HepG2 (cell line): ENCODE measurements around the gene ACSS3. TPM values are rescaled to one million over a fixed set of nuclear protein-coding genes. Genes with fewer than 3 reads are reported as not detected.
A peak's percentile ranks its signal among the peaks of the same experiment; 100 is the strongest.

Source experiments
- HDAC2 ChIP-seq: sonication (generic); formaldehyde crosslinking; IDR thresholded peaks from 2 replicates; pipeline ENCODE4 v1.4.0; 2020; ENCODE audit warnings: missing genetic modification reagents
- HMG20A ChIP-seq: IDR thresholded peaks from 2 replicates; pipeline ENCODE4 v1.6.1; 2016; ENCODE audit warnings: borderline replicate concordance
- KLF9 ChIP-seq: IDR thresholded peaks from 2 replicates; pipeline ENCODE4 v1.6.1; 2016; ENCODE audit warnings: low read depth
- KMT2A ChIP-seq: sonication (generic); formaldehyde crosslinking; IDR thresholded peaks from 2 replicates; pipeline ENCODE4 v1.4.0; 2020; ENCODE audit warnings: missing genetic modification reagents
- MAZ ChIP-seq, 2 experiments: sonication (generic) in 1 of 2; formaldehyde crosslinking in 1 of 2; IDR thresholded peaks; 2 replicates each; pipeline versions ENCODE4 v1.5.0 to v1.6.1; 2012 to 2020; ENCODE audit warnings: low read depth in 2 of 2, mild to moderate bottlenecking in 2 of 2, borderline replicate concordance in 1 of 2, improper control_type of control experiment in 1 of 2, low read length in 1 of 2, missing genetic modification reagents in 1 of 2, moderate library complexity in 1 of 2
- NFRKB ChIP-seq: fragments of 450-650 bp; IDR thresholded peaks from 2 replicates; pipeline ENCODE4 v1.6.1; 2017
- NKX3-1 ChIP-seq: sonication (generic); formaldehyde crosslinking; IDR thresholded peaks from 2 replicates; pipeline ENCODE4 v1.5.0; 2020; ENCODE audit warnings: missing genetic modification reagents
- POLR2AphosphoS5 ChIP-seq: IDR thresholded peaks from 2 replicates; pipeline ENCODE4 v1.6.1; 2012; ENCODE audit warnings: low read depth, low read length
- SOX13 ChIP-seq, 3 experiments: fragments of 450-650 bp in 1 of 3; sonication (generic) in 1 of 3; formaldehyde crosslinking in 1 of 3; IDR thresholded peaks in 2 of 3; conservative IDR thresholded peaks in 1 of 3; 2 replicates each; pipeline versions ENCODE4 v1.5.0 to v1.6.1; 2016 to 2020; ENCODE audit warnings: antibody characterized with exemption in 1 of 3, mild to moderate bottlenecking in 1 of 3, missing compliant biosample characterization in 1 of 3, missing genetic modification reagents in 1 of 3, moderate library complexity in 1 of 3
- SRSF1 ChIP-seq: fragments of 200-400 bp; formaldehyde crosslinking; optimal IDR thresholded peaks from 2 replicates; pipeline ENCODE3; 2017; ENCODE audit warnings: mild to moderate bottlenecking, low read depth, low read length, moderate library complexity
- ZNF326 ChIP-seq: sonication (generic); formaldehyde crosslinking; IDR thresholded peaks from 2 replicates; pipeline ENCODE4 v1.4.0; 2020; ENCODE audit warnings: missing genetic modification reagents, borderline replicate concordance
- ZNF547 ChIP-seq: sonication (generic); formaldehyde crosslinking; IDR thresholded peaks from 2 replicates; pipeline ENCODE4 v1.5.1; 2020; ENCODE audit warnings: mild to moderate bottlenecking, missing genetic modification reagents
- polyA plus RNA-seq, 8 experiments: library from polyadenylated mRNA; depleted of rRNA in 3 of 8; stranded (reverse) in 7 of 8; unstranded in 1 of 8; fragments of >200 nt; fragmentation: Illumina TruSeq in 4 of 8; extraction: Trizol in 4 of 8; gene quantifications; 2 replicates each; pipeline versions ENCODE4 v1.2.1 to v1.2.3, GENCODE V29; 2011 to 2016; ENCODE audit warnings: low read depth in 4 of 8, missing spikeins in 1 of 8, mixed read lengths in 1 of 8; ENCODE audit not compliant: insufficient read depth in 1 of 8
- total RNA-seq, 5 experiments: library from RNA; depleted of rRNA; stranded (reverse); fragments of >200 nt; fragmentation: Illumina TruSeq; extraction: Trizol; gene quantifications; 2 replicates each; pipeline ENCODE4 v1.2.3, GENCODE V29; 2016; ENCODE audit warnings: low read depth in 1 of 5
- TF ChIP-seq, protein P1 (sequence below): sonication (generic); formaldehyde crosslinking; IDR thresholded peaks from 2 replicates; pipeline ENCODE4 v1.4.0; 2020; ENCODE audit warnings: missing genetic modification reagents, borderline replicate concordance
- TF ChIP-seq, protein P2 (sequence below): sonication (generic); formaldehyde crosslinking; IDR thresholded peaks from 2 replicates; pipeline ENCODE4 v1.4.0; 2020; ENCODE audit warnings: mild to moderate bottlenecking, missing genetic modification reagents
- TF ChIP-seq, protein P3 (sequence below): sonication (generic); formaldehyde crosslinking; IDR thresholded peaks from 2 replicates; pipeline ENCODE4 v1.4.0; 2020; ENCODE audit warnings: mild to moderate bottlenecking, missing genetic modification reagents
- TF ChIP-seq, protein P4 (sequence below): sonication (generic); formaldehyde crosslinking; IDR thresholded peaks from 2 replicates; pipeline ENCODE4 v1.8.0; 2022; ENCODE audit warnings: mild to moderate bottlenecking, missing genetic modification reagents, borderline replicate concordance

The ACSS3 gene
- total and polyA plus RNA-seq, 2 of the 13 experiments (the other 11 are each of a cell fraction or from before 2014, with no cell fraction given), result 79.5 to 86.3 TPM

DNA sequence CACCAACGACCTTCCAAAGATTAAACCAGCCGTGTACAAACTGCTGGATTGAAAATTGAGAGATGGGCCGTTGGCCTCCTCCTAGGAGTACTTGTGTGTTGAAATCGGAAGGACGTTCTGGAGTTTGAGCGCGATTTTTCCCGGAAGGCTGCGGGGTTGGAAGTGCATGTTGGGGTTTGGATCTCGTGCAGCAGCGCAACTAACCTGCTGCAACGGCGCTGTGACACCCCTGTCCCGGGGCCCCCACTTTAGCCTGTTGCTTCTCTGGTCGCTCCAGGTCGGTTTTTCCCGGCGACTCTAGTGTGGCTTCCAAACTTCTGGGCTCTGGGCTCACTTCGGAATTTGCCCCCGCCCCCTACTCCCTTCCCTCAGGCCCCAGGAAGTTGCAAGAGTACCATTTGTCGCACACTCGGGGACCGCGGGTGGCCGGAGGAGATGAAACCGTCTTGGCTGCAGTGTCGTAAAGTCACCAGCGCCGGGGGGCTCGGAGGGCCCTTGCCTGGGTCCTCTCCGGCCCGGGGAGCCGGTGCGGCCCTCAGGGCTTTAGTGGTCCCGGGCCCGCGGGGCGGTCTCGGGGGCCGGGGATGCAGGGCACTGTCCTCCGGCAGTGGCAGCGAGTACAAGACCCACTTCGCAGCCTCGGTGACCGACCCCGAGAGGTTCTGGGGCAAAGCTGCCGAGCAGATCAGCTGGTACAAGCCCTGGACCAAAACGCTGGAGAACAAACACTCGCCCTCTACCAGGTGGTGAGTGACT, at the start of gene ACSS3 (continued):
- TF ChIP-seq, protein P1, sequence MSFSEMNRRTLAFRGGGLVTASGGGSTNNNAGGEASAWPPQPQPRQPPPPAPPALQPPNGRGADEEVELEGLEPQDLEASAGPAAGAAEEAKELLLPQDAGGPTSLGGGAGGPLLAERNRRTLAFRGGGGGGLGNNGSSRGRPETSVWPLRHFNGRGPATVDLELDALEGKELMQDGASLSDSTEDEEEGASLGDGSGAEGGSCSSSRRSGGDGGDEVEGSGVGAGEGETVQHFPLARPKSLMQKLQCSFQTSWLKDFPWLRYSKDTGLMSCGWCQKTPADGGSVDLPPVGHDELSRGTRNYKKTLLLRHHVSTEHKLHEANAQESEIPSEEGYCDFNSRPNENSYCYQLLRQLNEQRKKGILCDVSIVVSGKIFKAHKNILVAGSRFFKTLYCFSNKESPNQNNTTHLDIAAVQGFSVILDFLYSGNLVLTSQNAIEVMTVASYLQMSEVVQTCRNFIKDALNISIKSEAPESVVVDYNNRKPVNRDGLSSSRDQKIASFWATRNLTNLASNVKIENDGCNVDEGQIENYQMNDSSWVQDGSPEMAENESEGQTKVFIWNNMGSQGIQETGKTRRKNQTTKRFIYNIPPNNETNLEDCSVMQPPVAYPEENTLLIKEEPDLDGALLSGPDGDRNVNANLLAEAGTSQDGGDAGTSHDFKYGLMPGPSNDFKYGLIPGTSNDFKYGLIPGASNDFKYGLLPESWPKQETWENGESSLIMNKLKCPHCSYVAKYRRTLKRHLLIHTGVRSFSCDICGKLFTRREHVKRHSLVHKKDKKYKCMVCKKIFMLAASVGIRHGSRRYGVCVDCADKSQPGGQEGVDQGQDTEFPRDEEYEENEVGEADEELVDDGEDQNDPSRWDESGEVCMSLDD, result 0 out of 2 replicates have a peak, but pooled peaks have one; percentile 5
- TF ChIP-seq, protein P2, sequence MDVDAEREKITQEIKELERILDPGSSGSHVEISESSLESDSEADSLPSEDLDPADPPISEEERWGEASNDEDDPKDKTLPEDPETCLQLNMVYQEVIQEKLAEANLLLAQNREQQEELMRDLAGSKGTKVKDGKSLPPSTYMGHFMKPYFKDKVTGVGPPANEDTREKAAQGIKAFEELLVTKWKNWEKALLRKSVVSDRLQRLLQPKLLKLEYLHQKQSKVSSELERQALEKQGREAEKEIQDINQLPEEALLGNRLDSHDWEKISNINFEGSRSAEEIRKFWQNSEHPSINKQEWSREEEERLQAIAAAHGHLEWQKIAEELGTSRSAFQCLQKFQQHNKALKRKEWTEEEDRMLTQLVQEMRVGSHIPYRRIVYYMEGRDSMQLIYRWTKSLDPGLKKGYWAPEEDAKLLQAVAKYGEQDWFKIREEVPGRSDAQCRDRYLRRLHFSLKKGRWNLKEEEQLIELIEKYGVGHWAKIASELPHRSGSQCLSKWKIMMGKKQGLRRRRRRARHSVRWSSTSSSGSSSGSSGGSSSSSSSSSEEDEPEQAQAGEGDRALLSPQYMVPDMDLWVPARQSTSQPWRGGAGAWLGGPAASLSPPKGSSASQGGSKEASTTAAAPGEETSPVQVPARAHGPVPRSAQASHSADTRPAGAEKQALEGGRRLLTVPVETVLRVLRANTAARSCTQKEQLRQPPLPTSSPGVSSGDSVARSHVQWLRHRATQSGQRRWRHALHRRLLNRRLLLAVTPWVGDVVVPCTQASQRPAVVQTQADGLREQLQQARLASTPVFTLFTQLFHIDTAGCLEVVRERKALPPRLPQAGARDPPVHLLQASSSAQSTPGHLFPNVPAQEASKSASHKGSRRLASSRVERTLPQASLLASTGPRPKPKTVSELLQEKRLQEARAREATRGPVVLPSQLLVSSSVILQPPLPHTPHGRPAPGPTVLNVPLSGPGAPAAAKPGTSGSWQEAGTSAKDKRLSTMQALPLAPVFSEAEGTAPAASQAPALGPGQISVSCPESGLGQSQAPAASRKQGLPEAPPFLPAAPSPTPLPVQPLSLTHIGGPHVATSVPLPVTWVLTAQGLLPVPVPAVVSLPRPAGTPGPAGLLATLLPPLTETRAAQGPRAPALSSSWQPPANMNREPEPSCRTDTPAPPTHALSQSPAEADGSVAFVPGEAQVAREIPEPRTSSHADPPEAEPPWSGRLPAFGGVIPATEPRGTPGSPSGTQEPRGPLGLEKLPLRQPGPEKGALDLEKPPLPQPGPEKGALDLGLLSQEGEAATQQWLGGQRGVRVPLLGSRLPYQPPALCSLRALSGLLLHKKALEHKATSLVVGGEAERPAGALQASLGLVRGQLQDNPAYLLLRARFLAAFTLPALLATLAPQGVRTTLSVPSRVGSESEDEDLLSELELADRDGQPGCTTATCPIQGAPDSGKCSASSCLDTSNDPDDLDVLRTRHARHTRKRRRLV (CRISPR knock-in tag), result peak; percentile 66; the same call in 1 of the 2 replicates
- TF ChIP-seq KLF9 (CRISPR knock-in tag) (no peak), ZNF547 (CRISPR knock-in tag) (peak; percentile 66; the same call in 1 of the 2 replicates), SOX13 (IDR thresholded peaks at IDR 0.05) (no peak), SOX13 (CRISPR knock-in tag; conservative IDR thresholded peaks at IDR 0.05 in 1 of 2, IDR thresholded peaks at IDR 0.05 in 1 of 2) (0 out of 4 replicates have a peak, but pooled peaks of 1 of the 2 experiments have one; percentile 1), MAZ (IDR thresholded peaks at IDR 0.05; ENCODE audit: borderline replicate concordance, low read depth, low read length) (no peak), MAZ (CRISPR knock-in tag; IDR thresholded peaks at IDR 0.05; ENCODE audit: low read depth) (0 out of 2 replicates have a peak, but pooled peaks have one; percentile 18), NFRKB (no peak), HDAC2 (CRISPR knock-in tag) (no peak), ZNF326 (no peak), HMG20A (CRISPR knock-in tag) (no peak), NKX3-1 (CRISPR knock-in tag) (0 out of 2 replicates have a peak, but pooled peaks have one; percentile 63), KMT2A (CRISPR knock-in tag) (peak; percentile 35; the same call in 1 of the 2 replicates), POLR2AphosphoS5 (peak; percentile 76), SRSF1 (peak; percentile 90)
- TF ChIP-seq, protein P3, sequence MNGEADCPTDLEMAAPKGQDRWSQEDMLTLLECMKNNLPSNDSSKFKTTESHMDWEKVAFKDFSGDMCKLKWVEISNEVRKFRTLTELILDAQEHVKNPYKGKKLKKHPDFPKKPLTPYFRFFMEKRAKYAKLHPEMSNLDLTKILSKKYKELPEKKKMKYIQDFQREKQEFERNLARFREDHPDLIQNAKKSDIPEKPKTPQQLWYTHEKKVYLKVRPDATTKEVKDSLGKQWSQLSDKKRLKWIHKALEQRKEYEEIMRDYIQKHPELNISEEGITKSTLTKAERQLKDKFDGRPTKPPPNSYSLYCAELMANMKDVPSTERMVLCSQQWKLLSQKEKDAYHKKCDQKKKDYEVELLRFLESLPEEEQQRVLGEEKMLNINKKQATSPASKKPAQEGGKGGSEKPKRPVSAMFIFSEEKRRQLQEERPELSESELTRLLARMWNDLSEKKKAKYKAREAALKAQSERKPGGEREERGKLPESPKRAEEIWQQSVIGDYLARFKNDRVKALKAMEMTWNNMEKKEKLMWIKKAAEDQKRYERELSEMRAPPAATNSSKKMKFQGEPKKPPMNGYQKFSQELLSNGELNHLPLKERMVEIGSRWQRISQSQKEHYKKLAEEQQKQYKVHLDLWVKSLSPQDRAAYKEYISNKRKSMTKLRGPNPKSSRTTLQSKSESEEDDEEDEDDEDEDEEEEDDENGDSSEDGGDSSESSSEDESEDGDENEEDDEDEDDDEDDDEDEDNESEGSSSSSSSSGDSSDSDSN (CRISPR knock-in tag), result peak; percentile 54; the same call in 1 of the 2 replicates
- TF ChIP-seq, protein P4, sequence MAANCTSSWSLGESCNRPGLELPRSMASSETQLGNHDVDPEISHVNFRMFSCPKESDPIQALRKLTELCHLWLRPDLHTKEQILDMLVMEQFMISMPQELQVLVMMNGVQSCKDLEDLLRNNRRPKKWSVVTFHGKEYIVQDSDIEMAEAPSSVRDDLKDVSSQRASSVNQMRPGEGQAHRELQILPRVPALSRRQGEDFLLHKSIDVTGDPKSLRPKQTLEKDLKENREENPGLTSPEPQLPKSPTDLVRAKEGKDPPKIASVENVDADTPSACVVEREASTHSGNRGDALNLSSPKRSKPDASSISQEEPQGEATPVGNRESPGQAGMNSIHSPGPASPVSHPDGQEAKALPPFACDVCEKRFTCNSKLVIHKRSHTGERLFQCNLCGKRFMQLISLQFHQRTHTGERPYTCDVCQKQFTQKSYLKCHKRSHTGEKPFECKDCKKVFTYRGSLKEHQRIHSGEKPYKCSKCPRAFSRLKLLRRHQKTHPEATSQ, result no peak
